Endothelial cell of umbilical vein (primary cell): Measurements from ENCODE around the gene SIRT3. TPM values are rescaled to one million over a fixed set of nuclear protein-coding genes. Genes with fewer than 3 reads are reported as not detected.

ENCODE experiments used
- BruUV-seq: library from RNA; stranded (reverse); fragments of 400-500 nt; replicated peaks from 2 replicates; lab custom pipeline; 2021; lab: Mats Ljungman, UMichigan
- CTCF ChIA-PET: fragments of 300-600, 350-600 bp; sonication (Branson Sonifier 250); formaldehyde crosslinking; loops from one replicate; lab custom pipeline; 2021; ENCODE audit warnings: antibody characterized with exemption, inconsistent platforms; lab: Charles Lee
- POLR2A ChIA-PET: fragments of 300-600, 350-600 bp; sonication (Branson Sonifier 250); formaldehyde crosslinking; loops from one replicate; lab custom pipeline; 2021; ENCODE audit warnings: antibody characterized with exemption, inconsistent platforms; lab: Charles Lee
- DNase-seq: peaks from one replicate; pipeline ENCODE4 v3.0.0-alpha.2; 2011; ENCODE audit warnings: low read depth, low spot score
- FAIRE-seq: peaks from 2 replicates; lab custom pipeline; 2011; peaks lifted over from hg19 to GRCh38; lab: Jason Lieb, UNC
- H2AFZ ChIP-seq: 2 replicates; pipeline ENCODE4 v1.6.0; 2012; ENCODE audit warnings: low read depth, low read length, control low read depth, inconsistent platforms
- H3K27ac ChIP-seq: 2 replicates; pipeline ENCODE4 v1.5.1; 2011; ENCODE audit warnings: low read depth, mild to moderate bottlenecking, control low read depth, low read length, moderate library complexity; ENCODE audit not compliant: insufficient read depth
- H3K27me3 ChIP-seq, 2 experiments: 2 replicates each; pipeline versions ENCODE4 v1.6.0 to v1.6.1; 2011; ENCODE audit warnings: low read length in 2 of 2, mixed read lengths in 1 of 2; ENCODE audit not compliant: control insufficient read depth in 2 of 2, insufficient read depth in 2 of 2
- H3K36me3 ChIP-seq, 2 experiments: 2 replicates in 1 of 2; 3 replicates in 1 of 2; pipeline ENCODE4 v1.5.1; 2011; ENCODE audit warnings: low read length in 2 of 2, mild to moderate bottlenecking in 1 of 2, moderate library complexity in 1 of 2; ENCODE audit not compliant: control insufficient read depth in 2 of 2, insufficient read depth in 2 of 2; ENCODE audit errors: extremely low read depth in 1 of 2
- H3K4me1 ChIP-seq: 3 replicates; pipeline ENCODE4 v1.5.1; 2011; ENCODE audit warnings: mild to moderate bottlenecking, low read length; ENCODE audit not compliant: control insufficient read depth, insufficient read depth; ENCODE audit errors: extremely low read depth
- H3K4me2 ChIP-seq: 2 replicates; pipeline ENCODE4 v1.6.1; 2011; ENCODE audit warnings: low read length, control low read depth, mixed read lengths; ENCODE audit not compliant: insufficient read depth
- H3K4me3 ChIP-seq, 3 experiments: fragments of 200-600 bp in 1 of 3; sonication (generic), shearing (Covaris generic) in 1 of 3; replicated peaks in 1 of 3; 2 replicates each; pipeline ENCODE4 v1.5.1; 2011 to 2016; ENCODE audit warnings: control low read depth in 3 of 3, low read length in 3 of 3, mild to moderate bottlenecking in 2 of 3, inconsistent platforms in 1 of 3, low read depth in 1 of 3, moderate library complexity in 1 of 3; ENCODE audit not compliant: insufficient read depth in 1 of 3
- H3K79me2 ChIP-seq: 2 replicates; pipeline ENCODE4 v1.6.0; 2012; ENCODE audit warnings: low read length, inconsistent platforms; ENCODE audit not compliant: control insufficient read depth, insufficient read depth
- H3K9ac ChIP-seq: replicated peaks from 2 replicates; pipeline ENCODE3; 2011; ENCODE audit warnings: low read length, control low read depth; ENCODE audit not compliant: insufficient read depth; ENCODE audit errors: extremely low read depth
- H3K9me1 ChIP-seq: replicated peaks from 3 replicates; pipeline ENCODE4 v1.6.0; 2011; ENCODE audit warnings: mild to moderate bottlenecking, low read length; ENCODE audit not compliant: control insufficient read depth, insufficient read depth; ENCODE audit errors: extremely low read depth
- H3K9me3 ChIP-seq: replicated peaks from 2 replicates; pipeline ENCODE4 v1.5.1; 2012; ENCODE audit warnings: low read length, inconsistent platforms; ENCODE audit not compliant: control insufficient read depth, insufficient read depth
- H4K20me1 ChIP-seq: replicated peaks from 2 replicates; pipeline ENCODE3; 2011; ENCODE audit warnings: mild to moderate bottlenecking, low read length; ENCODE audit not compliant: control insufficient read depth, insufficient read depth; ENCODE audit errors: extremely low read depth
- CTCF ChIP-seq, 2 donors: IDR thresholded peaks; 1 replicate in 1 of 2; 2 replicates in 1 of 2; pipeline ENCODE4 v1.5.1; 2011; ENCODE audit warnings: low read length in 2 of 2, mild to moderate bottlenecking in 2 of 2, moderate library complexity in 2 of 2, control low read depth in 1 of 2, inconsistent platforms in 1 of 2, low read depth in 1 of 2; ENCODE audit not compliant: insufficient read depth in 1 of 2; ENCODE audit errors: extremely low read depth in 1 of 2
- FOS ChIP-seq: IDR thresholded peaks from 2 replicates; pipeline ENCODE4 v1.6.1; 2011; ENCODE audit warnings: mild to moderate bottlenecking, low read length, moderate library complexity, borderline replicate concordance; ENCODE audit not compliant: insufficient read depth
- GATA2 ChIP-seq: IDR thresholded peaks from 2 replicates; pipeline ENCODE4 v1.7.0; 2011; ENCODE audit warnings: low read depth, mild to moderate bottlenecking, moderate library complexity, mixed read lengths, low read length; ENCODE audit not compliant: insufficient read length, insufficient read depth
- JUN ChIP-seq: IDR thresholded peaks from 2 replicates; pipeline ENCODE4 v1.6.1; 2011; ENCODE audit warnings: borderline replicate concordance, low read depth; ENCODE audit not compliant: insufficient read length, insufficient read depth
- MAX ChIP-seq: IDR thresholded peaks from 2 replicates; pipeline ENCODE4 v1.6.1; 2011; ENCODE audit not compliant: insufficient read depth, insufficient read length
- POLR2AphosphoS5 ChIP-seq: IDR thresholded peaks from 2 replicates; pipeline ENCODE4 v1.6.1; 2012; ENCODE audit warnings: low read depth, mild to moderate bottlenecking, control low read depth, low read length, moderate library complexity; ENCODE audit not compliant: insufficient read depth
- dilution Hi-C: fragments of 300-500 bp; cut with MboI; formaldehyde crosslinking; loops from one replicate; pipeline ENCODE4 v1.15.0; 2019; ENCODE audit warnings: low sequenced_read_pairs; ENCODE audit not compliant: extremely low pct_ligation_motif_present
- intact Hi-C: fragments of 100-400 bp; cut with micrococcal nuclease; formaldehyde crosslinking; loops from one replicate; pipeline ENCODE4 v1.10.0; 2022
- polyA plus RNA-seq, 4 experiments: library from polyadenylated mRNA; depleted of rRNA in 3 of 4; stranded (reverse) in 3 of 4; unstranded in 1 of 4; fragments of >200 nt; gene quantifications; 2 replicates each; pipeline versions ENCODE4 v1.2.1 to v1.2.3, GENCODE V29; 2011 to 2012; ENCODE audit warnings: missing spikeins in 1 of 4
- total RNA-seq: library from RNA; stranded (reverse); gene quantifications from 2 replicates; pipeline ENCODE4 v1.2.3, GENCODE V29; 2021

Gene SIRT3
- total and polyA plus RNA-seq, 2 donors (not counting 3 experiments of a cell fraction or from before 2014, with no cell fraction given): 12.0 to 18.3 TPM

- TF ChIP-seq JUN (no peak), FOS (no peak), GATA2 (no peak), CTCF (IDR thresholded peaks at IDR 0.05; ENCODE audit: extremely low read depth in 1 of 2, insufficient read depth in 1 of 2, low read depth in 1 of 2, low read length in 2 of 2) (no peak), POLR2AphosphoS5 (peak; percentile 20), MAX (no peak)
- intact Hi-C loops (no loop called here), dilution Hi-C loops (no loop called here)
- Histone ChIP-seq H3K9ac (no peak overlapping the region), H3K4me3 (no peak overlapping the region), H3K36me3 (peaks cover 25 to 37% of the 10 kb centered on the region in 2 experiments), H3K4me1 (peaks cover 1% of the 10 kb centered on the region), H3K79me2 (peaks cover 10% of the 10 kb centered on the region), H3K27ac (no peak overlapping the region), H4K20me1 (no peaks in the 10 kb centered on the region), H3K4me2 (no peak overlapping the region), H3K9me3 (no peaks in the 10 kb centered on the region), H2AFZ (no peak overlapping the region), H3K9me1 (no peaks in the 10 kb centered on the region), H3K27me3 (no peaks in the 10 kb centered on the region)
- FAIRE-seq (no peak), DNase-seq (no peak)
- ChIA-PET POLR2A (interaction anchor here (0.8 kb wide), 1 partner anchor 8 kb away, joined by 4 read pairs; the partner anchor contains the start of genes BET1L and RIC8A), CTCF (interaction anchor here (0.7 to 1.9 kb wide), 3 partner anchors 9 to 304 kb away, joined by 3 to 4 read pairs (median 3); no protein-coding TSS in a partner anchor)
- BruUV-seq: no TSS peak
Measured at GRCh38 chr11:215581-216037, 20.5 kb downstream of the SIRT3 start.
